Mammary microvascular endothelial cell (primary cell): ENCODE measurements around the gene VSIR. TPM values are rescaled to one million over a fixed set of nuclear protein-coding genes. Genes with fewer than 3 reads are reported as not detected.

Experiments
- total RNA-seq: library from RNA; depleted of rRNA; stranded (reverse); fragments of >200 nt; gene quantifications from 2 replicates; pipeline ENCODE4 v1.2.3, GENCODE V29; 2015

VSIR gene
- 47.2 and 59.2 TPM in 2 replicates for total RNA-seq

GRCh38 chr10:71773221-71773971, at the start of gene VSIR:
TSS of gene VSIR (minus strand) at chr10:71773520. CDS start at chr10:71773439, 81 bp downstream.

GRCh38 chr10:71719464-71720201, 53.7 kb downstream of the VSIR start, which contains the start of gene C10orf105:
TSS of gene C10orf105 (minus strand) at chr10:71719778. CDS start at chr10:71716337, 3,441 bp downstream.

Other genes with a start within 250 kb of the VSIR start
- gene C10orf105, start 53.7 kb downstream of the VSIR start, total RNA-seq = not detected in 2 replicates
- 782 and 805 TPM in 2 replicates for gene PSAP, start 77.7 kb upstream of the VSIR start, total RNA-seq
- 11.1 and 12.9 TPM in 2 replicates for gene CHST3, start 190.9 kb upstream of the VSIR start, total RNA-seq